Measurements from ENCODE around the gene RNF115. TPM values are rescaled to one million over a fixed set of nuclear protein-coding genes. Genes with fewer than 3 reads are reported as not detected.
"Not testable (repeated sequence)": the region's sequence is repeated elsewhere in the genome, so short reads cannot be mapped to it uniquely, and the experiment has no call there.

RNF115 gene
- total RNA-seq, 1 donor, result 16.4 TPM

- H3K4me3 ChIP-seq (ENCODE audit: low read depth, low read length), result no peak overlapping the region
Observed at GRCh38 chr1:145805057-145805456, 18.8 kb downstream of the RNF115 start.

GRCh38 chr1:145804235-145805045 lies 19.5 kb downstream of the RNF115 start:
- no peak for DNase-seq (ENCODE audit: low read depth)
- H3K4me3 ChIP-seq (ENCODE audit: low read depth, low read length), result no peak overlapping the region
- TF ChIP-seq CTCF (IDR thresholded peaks at IDR 0.05; ENCODE audit: insufficient read depth, low read depth, low read length), result no peak

More at GRCh38 chr1:145805057-145805456, 18.8 kb downstream of the RNF115 start:
- no peak for TF ChIP-seq CTCF (IDR thresholded peaks at IDR 0.05; ENCODE audit: insufficient read depth, low read depth, low read length)
- no peak for DNase-seq (ENCODE audit: low read depth)

GRCh38 chr1:145799806-145800205 lies 24.1 kb downstream of the RNF115 start:
- DNase-seq (ENCODE audit: low read depth), result no peak
- TF ChIP-seq CTCF (IDR thresholded peaks at IDR 0.05; ENCODE audit: insufficient read depth, low read depth, low read length), result no peak
- no peak overlapping the region for H3K4me3 ChIP-seq (ENCODE audit: low read depth, low read length)

GRCh38 chr1:145796753-145797152 lies 27.1 kb downstream of the RNF115 start:
- no peak for TF ChIP-seq CTCF (IDR thresholded peaks at IDR 0.05; ENCODE audit: insufficient read depth, low read depth, low read length)
- DNase-seq (ENCODE audit: low read depth), result no peak
- H3K4me3 ChIP-seq (ENCODE audit: low read depth, low read length), result no peak overlapping the region

GRCh38 chr1:145795257-145795881 lies 28.5 kb downstream of the RNF115 start:
- no peak overlapping the region for H3K4me3 ChIP-seq (ENCODE audit: low read depth, low read length)
- no peak for TF ChIP-seq CTCF (IDR thresholded peaks at IDR 0.05; ENCODE audit: insufficient read depth, low read depth, low read length)
- DNase-seq (ENCODE audit: low read depth), result no peak

- no peak for TF ChIP-seq CTCF (IDR thresholded peaks at IDR 0.05; ENCODE audit: insufficient read depth, low read depth, low read length)
- no peak overlapping the region for H3K4me3 ChIP-seq (ENCODE audit: low read depth, low read length)
- no peak for DNase-seq (ENCODE audit: low read depth)
Observed at GRCh38 chr1:145792484-145792883, 31.4 kb downstream of the RNF115 start.

GRCh38 chr1:145791860-145792259 lies 32.0 kb downstream of the RNF115 start:
- DNase-seq (ENCODE audit: low read depth); H3K4me3 ChIP-seq (ENCODE audit: low read depth, low read length): not testable (repeated sequence)

All from fibroblast of villous mesenchyme (primary cell).